Measurements from ENCODE around the gene YAE1.
A peak's percentile ranks its signal among the peaks of the same experiment; 100 is the strongest.

Gene YAE1

GRCh38 chr7:39557222-39557621 is 9.0 kb upstream of the YAE1 start:
- DNase-seq: no peak

DNA sequence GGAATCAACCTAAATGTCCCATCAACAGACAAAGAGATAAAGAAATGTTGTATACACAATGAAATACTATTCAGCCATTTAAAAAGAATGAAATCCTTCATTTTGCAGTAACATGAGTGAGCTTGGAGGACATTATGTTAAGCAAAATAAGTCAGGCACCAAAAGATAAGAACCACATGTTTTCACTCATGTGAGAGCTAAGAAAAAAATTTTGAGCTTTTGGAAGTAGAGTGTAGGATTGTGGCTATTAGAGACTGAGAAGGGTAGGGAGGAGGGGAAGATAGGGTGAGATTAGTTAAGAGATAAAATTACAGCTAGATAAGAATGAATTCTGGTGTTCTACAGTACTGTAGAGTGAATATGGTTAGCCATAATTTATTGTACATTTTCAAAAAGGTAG is 8.3 kb upstream of the YAE1 start:
- no peak for DNase-seq

- DNase-seq: no peak
Measured at GRCh38 chr7:39560408-39560807, 5.8 kb upstream of the YAE1 start.

DNA sequence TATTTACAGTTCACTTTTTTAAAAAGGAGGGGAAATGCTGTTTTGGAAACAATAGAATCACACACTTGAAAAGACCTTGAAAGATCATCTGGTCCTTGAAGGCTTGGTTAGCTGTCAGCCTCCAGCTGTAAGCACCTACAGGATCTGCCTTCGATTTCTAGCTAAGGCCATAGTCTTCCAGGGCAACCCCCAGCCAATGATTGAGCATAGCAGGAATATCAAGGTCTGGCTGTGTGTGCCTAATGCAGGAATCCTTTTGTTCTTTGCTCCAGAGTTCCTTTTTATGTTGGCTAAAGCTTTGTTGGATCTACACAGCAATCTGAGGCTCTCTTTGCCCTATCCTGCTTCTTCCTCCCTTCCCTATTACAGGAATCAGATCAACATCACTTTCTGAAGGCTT is 5.2 kb upstream of the YAE1 start:
- DNase-seq: no peak

DNA sequence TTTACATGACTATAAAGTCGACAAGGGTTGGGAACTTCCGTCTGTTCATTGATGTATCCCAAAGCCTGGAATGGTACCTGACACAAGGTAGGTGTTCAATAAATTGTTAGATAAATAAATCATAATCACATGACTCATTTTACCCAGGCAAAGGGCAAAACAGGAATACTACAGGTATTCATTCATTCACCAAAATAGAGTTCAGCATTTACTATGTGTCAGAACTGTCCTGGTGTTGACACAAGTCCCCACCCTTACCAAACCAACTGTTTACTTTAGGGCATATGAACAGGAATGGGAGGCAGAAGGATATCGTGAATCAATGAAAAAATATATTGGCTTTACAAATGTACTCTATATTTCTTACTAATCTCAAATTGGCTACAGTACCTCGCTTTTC is 666 bp upstream of the YAE1 start:
- DNase-seq: no peak

- no peak for DNase-seq
Measured at GRCh38 chr7:39567294-39567693, 1.1 kb downstream of the YAE1 start.

GRCh38 chr7:39574673-39575349 is 8.6 kb downstream of the YAE1 start:
- DNase-seq: no peak

GRCh38 chr7:39577229-39577874 is 11.1 kb downstream of the YAE1 start:
- no peak for DNase-seq

GRCh38 chr7:39580149-39580874 is 14.1 kb downstream of the YAE1 start:
- peak; percentile 90 for DNase-seq

DNA sequence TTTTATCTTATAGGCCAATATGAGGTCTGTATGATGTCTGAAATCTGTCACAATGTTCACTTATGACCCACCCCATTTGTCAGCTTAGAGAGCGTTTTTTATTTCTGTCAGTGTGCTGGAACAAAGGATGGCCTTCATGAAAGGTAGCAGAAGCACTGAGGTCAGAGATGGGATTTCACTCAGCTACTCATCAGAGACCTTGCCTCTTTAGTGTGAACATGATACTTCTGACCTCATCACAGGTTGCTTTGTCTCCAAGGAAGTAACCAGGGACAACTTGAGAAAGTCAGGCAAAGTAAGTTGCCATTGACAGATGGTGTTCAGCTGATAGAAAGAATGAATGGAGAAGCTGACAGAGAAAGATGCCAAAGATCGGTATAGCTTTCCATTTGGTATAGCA is 16.3 kb downstream of the YAE1 start:
- no peak for DNase-seq

GRCh38 chr7:39583539-39583938 is 17.3 kb downstream of the YAE1 start:
- no peak for DNase-seq

- DNase-seq: peak; percentile 73
Measured at GRCh38 chr7:39587393-39587792, 21.2 kb downstream of the YAE1 start.

DNA sequence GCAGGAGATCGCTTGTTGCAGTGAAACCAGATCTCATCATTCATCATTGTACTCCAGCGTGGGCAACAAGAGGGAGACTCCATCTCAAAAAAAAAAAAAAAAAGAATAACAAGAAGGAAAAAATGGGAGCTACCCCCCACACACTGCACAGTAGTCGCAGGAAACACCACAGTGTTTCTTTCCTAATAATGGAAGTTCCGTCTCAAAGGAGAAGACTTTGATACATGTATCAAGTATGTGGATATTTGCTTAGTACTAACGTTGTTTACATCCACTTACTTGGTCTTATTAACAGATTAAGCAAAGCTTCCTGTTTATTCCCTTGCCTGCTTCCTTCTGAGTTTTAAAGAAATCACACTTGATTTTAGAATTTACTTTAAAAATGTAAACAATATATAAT is 22.2 kb downstream of the YAE1 start:
- DNase-seq: peak; percentile 47

DNA sequence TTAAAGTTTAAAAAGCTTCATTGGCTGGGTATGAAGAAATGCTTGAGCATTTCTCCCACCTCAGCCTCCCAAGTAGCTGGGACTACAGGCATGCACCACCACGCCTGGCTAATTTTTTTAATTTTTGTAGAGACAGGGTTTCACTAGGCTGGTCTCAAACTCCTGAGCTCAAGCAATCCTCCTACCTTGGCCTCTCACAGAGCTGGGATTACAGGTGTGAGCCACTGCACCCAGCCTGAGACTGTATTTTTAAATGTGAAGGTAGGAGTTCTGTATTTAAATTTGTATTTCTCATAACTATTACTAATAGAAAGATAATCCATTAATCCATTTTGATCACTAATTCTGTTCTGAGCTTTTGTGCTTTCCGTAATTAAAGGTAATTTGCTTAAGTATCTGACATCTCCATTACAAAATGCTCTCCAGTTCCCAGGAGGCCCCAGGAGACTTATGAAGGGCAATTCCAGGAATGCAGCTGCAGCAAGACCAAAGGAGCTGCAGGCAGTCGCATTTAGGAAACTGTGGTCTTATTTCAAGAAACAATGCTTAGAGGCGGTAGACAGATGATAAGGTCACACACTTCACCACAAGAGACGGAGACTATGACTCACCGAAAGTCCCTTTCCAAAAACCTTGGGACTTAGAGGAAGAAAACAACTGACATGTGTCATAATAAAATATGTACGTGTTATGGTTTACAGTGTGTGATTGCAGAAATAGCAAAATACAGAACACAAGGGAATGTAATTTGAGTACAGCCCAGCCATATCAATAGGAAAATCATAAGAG is 23.3 kb downstream of the YAE1 start:
- peak; percentile 87 for DNase-seq

DNA sequence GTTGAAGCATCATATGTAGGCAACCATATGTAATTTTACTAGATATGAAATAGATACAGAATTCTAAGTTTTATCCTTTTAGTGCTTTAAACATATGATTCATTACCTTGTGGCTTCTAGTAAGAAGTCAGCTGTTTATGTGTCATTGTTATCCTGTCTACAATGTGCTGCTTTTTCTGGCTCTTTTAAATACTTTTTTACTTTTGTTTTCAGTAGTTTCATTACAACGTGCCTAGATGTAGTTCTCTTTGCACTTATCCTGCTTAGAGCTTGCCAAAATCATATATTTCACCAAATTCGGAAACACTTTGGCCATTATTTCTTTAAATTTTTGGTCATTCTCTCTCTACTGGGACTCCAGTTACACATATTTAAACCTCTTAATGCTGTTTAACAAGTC is 26.4 kb downstream of the YAE1 start:
- DNase-seq: peak; percentile 80

DNA sequence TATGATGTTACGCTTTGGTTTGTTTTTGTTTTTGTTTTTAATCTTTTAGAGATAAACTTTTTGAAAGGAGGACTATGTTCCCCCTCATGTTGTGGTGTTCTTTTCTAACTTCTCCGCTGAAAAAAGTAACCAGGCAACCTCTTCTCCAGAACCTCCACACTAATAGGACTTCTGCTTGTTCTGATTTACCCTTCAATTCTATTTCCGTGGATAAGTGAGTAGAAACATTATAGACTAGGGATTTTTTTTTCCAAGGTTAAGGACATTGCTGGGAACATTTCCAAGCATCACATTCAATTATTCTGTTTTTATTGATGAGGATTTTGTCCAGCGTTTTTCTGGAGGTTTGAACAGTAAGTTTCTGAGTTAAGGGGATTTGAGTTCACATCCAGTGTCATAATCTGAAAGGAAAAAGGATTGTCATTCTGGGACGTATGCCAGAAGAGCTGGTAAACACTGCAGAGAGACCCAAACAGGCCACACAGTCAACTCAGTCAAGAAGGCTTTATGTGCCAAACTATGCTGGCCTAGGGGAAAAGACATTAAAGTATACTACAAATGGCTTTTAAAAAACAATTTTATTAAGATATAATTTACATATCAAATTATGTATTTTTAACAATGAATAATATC is 28.9 kb downstream of the YAE1 start:
- no peak for DNase-seq

GRCh38 chr7:39602351-39602750 is 36.1 kb downstream of the YAE1 start:
- peak; percentile 71 for DNase-seq

- no peak for DNase-seq
Measured at GRCh38 chr7:39603924-39604323, 37.7 kb downstream of the YAE1 start.

GRCh38 chr7:39605087-39605486 is 38.9 kb downstream of the YAE1 start:
- DNase-seq: peak; percentile 60

DNA sequence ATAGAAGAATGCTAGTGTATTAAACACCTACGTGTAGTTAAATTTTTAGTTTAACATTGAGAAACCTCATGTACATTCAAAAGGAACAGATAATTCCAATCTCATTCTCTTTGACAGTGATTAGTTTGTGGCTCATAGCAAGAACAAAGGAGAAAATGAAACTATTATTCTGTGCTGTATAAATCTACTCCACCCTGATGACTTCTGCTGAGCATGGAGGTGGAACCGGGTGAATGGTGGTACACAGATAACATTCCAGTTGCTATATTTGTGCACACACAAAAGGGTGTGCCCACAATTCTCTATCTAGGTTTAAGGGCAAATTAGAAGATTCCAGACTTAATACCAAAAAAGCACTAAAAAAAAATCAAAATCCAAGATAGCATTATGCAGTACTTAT is 40.1 kb downstream of the YAE1 start:
- DNase-seq: no peak

DNA sequence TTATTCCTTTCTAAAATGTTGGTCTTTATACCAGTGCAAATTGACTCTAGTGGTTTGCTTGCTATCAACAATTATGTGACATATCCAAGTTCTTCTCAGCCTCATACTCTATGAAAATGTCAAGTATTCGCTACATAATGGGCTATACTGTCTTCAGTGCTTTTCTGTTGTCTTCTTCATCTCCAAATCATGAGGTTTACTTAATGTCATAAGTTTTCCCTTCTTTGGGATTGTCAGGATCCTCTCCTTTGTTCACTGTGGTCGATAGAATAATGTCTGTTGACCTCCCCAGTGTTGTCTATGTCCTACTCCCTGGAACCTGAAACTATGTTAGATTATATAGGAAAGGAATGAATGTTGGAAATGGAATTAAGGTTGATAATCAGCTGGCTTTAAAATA is 40.7 kb downstream of the YAE1 start:
- no peak for DNase-seq

GRCh38 chr7:39607865-39608264 is 41.7 kb downstream of the YAE1 start:
- no peak for DNase-seq

DNA sequence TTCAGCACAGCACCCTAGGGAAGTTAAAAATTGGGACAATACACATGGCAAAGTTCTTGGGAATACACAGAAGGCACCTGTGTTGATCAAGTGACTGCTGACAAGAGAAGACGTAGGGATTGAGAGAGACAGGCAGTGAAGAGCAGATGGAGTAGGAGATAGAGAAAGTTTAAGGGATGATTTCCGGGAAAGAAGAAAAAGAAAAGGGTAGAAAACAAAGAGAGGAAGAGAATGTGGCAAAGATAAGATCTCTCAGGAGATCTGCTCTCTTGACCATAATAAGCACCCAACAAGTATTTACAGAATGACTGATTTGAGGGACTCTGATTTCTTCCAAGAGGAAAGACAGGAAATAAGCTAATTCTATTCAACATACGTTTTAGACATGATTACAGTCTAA is 42.1 kb downstream of the YAE1 start:
- no peak for DNase-seq

Data from HCEC 1CT (cell line).